Measurements from ENCODE around the gene GNG13.
A peak's percentile ranks its signal among the peaks of the same experiment; 100 is the strongest.

The GNG13 gene

GRCh38 chr16:814974-815373 is 14.4 kb upstream of the GNG13 start:
- Histone ChIP-seq H3K27ac (ENCODE audit: low read depth in 2 of 2, low read length in 2 of 2) (no peak overlapping the region), H3K36me3 (ENCODE audit: control insufficient read depth in 2 of 2, insufficient read depth in 2 of 2, low read length in 2 of 2) (no peaks in the 10 kb centered on the region), H3K9ac (ENCODE audit: low read depth in 1 of 2, low read length in 2 of 2) (no peak overlapping the region), H3K27me3 (ENCODE audit: control insufficient read depth in 2 of 2, insufficient read depth in 2 of 2, low read length in 2 of 2) (peaks cover 4 to 8% of the 10 kb centered on the region in 2 donors), H3K9me3 (ENCODE audit: control insufficient read depth in 2 of 2, low read length in 2 of 2) (peaks cover 0 to 3% of the 10 kb centered on the region in 2 donors), H3K4me1 (ENCODE audit: control insufficient read depth in 2 of 2, insufficient read depth in 2 of 2, low read length in 2 of 2) (peaks cover 0 to 2% of the 10 kb centered on the region in 2 donors), H3K4me3 (ENCODE audit: low read length in 2 of 2) (no peak overlapping the region)

GRCh38 chr16:813916-814412 is 13.4 kb upstream of the GNG13 start:
- Histone ChIP-seq H3K27ac (ENCODE audit: low read depth in 2 of 2, low read length in 2 of 2) (no peak overlapping the region), H3K9me3 (ENCODE audit: control insufficient read depth in 2 of 2, low read length in 2 of 2) (peaks cover 0 to 3% of the 10 kb centered on the region in 2 donors), H3K36me3 (ENCODE audit: control insufficient read depth in 2 of 2, insufficient read depth in 2 of 2, low read length in 2 of 2) (no peaks in the 10 kb centered on the region), H3K4me3 (ENCODE audit: low read length in 2 of 2) (no peak overlapping the region), H3K9ac (ENCODE audit: low read depth in 1 of 2, low read length in 2 of 2) (no peak overlapping the region), H3K27me3 (ENCODE audit: control insufficient read depth in 2 of 2, insufficient read depth in 2 of 2, low read length in 2 of 2) (peaks cover 4 to 8% of the 10 kb centered on the region in 2 donors), H3K4me1 (ENCODE audit: control insufficient read depth in 2 of 2, insufficient read depth in 2 of 2, low read length in 2 of 2) (peaks cover 0 to 2% of the 10 kb centered on the region in 2 donors)

- H3K27me3 ChIP-seq (ENCODE audit: control insufficient read depth in 2 of 2, insufficient read depth in 2 of 2, low read length in 2 of 2) = peaks cover 4 to 7% of the 10 kb centered on the region in 2 donors
- H3K4me3 ChIP-seq (ENCODE audit: low read length in 2 of 2) = no peak overlapping the region
- H3K9me3 ChIP-seq (ENCODE audit: control insufficient read depth in 2 of 2, low read length in 2 of 2) = no peaks in the 10 kb centered on the region
- no peak overlapping the region for H3K27ac ChIP-seq (ENCODE audit: low read depth in 2 of 2, low read length in 2 of 2)
- peaks cover 2% of the 10 kb centered on the region in 2 donors for H3K4me1 ChIP-seq (ENCODE audit: control insufficient read depth in 2 of 2, insufficient read depth in 2 of 2, low read length in 2 of 2)
- H3K36me3 ChIP-seq (ENCODE audit: control insufficient read depth in 2 of 2, insufficient read depth in 2 of 2, low read length in 2 of 2) = no peaks in the 10 kb centered on the region
- no peak overlapping the region for H3K9ac ChIP-seq (ENCODE audit: low read depth in 1 of 2, low read length in 2 of 2)
Measured at GRCh38 chr16:813204-813915, 12.8 kb upstream of the GNG13 start.

- Histone ChIP-seq H3K27me3 (ENCODE audit: control insufficient read depth in 2 of 2, insufficient read depth in 2 of 2, low read length in 2 of 2) (peaks cover 0 to 6% of the 10 kb centered on the region in 2 donors), H3K4me3 (ENCODE audit: low read length in 2 of 2) (peak overlapping the region; percentile 86 to 87), H3K9me3 (ENCODE audit: control insufficient read depth in 2 of 2, low read length in 2 of 2) (no peaks in the 10 kb centered on the region), H3K36me3 (ENCODE audit: control insufficient read depth in 2 of 2, insufficient read depth in 2 of 2, low read length in 2 of 2) (no peaks in the 10 kb centered on the region), H3K9ac (ENCODE audit: low read depth in 1 of 2, low read length in 2 of 2) (peak overlapping the region in 1 of 2 donors; percentile 60), H3K4me1 (ENCODE audit: control insufficient read depth in 2 of 2, insufficient read depth in 2 of 2, low read length in 2 of 2) (peaks cover 0 to 6% of the 10 kb centered on the region in 2 donors), H3K27ac (ENCODE audit: low read depth in 2 of 2, low read length in 2 of 2) (peak overlapping the region in 1 of 2 donors; percentile 88)
Measured at GRCh38 chr16:808085-808386, 7.5 kb upstream of the GNG13 start.

- H3K27ac ChIP-seq (ENCODE audit: low read depth in 2 of 2, low read length in 2 of 2) = peak overlapping the region; percentile 85 to 88
- peaks cover 0 to 6% of the 10 kb centered on the region in 2 donors for H3K4me1 ChIP-seq (ENCODE audit: control insufficient read depth in 2 of 2, insufficient read depth in 2 of 2, low read length in 2 of 2)
- peak overlapping the region; percentile 86 to 87 for H3K4me3 ChIP-seq (ENCODE audit: low read length in 2 of 2)
- peak overlapping the region; percentile 83 to 97 for H3K9ac ChIP-seq (ENCODE audit: low read depth in 1 of 2, low read length in 2 of 2)
- H3K9me3 ChIP-seq (ENCODE audit: control insufficient read depth in 2 of 2, low read length in 2 of 2) = no peaks in the 10 kb centered on the region
- no peaks in the 10 kb centered on the region for H3K36me3 ChIP-seq (ENCODE audit: control insufficient read depth in 2 of 2, insufficient read depth in 2 of 2, low read length in 2 of 2)
- H3K27me3 ChIP-seq (ENCODE audit: control insufficient read depth in 2 of 2, insufficient read depth in 2 of 2, low read length in 2 of 2) = peaks cover 5 to 10% of the 10 kb centered on the region in 2 donors
Measured at GRCh38 chr16:807347-808084, 7.0 kb upstream of the GNG13 start.

GRCh38 chr16:805474-805873 is 4.9 kb upstream of the GNG13 start:
- H3K9ac ChIP-seq (ENCODE audit: low read depth in 1 of 2, low read length in 2 of 2) = no peak overlapping the region
- H3K4me3 ChIP-seq (ENCODE audit: low read length in 2 of 2) = no peak overlapping the region
- no peaks in the 10 kb centered on the region for H3K36me3 ChIP-seq (ENCODE audit: control insufficient read depth in 2 of 2, insufficient read depth in 2 of 2, low read length in 2 of 2)
- peaks cover 0 to 6% of the 10 kb centered on the region in 2 donors for H3K4me1 ChIP-seq (ENCODE audit: control insufficient read depth in 2 of 2, insufficient read depth in 2 of 2, low read length in 2 of 2)
- H3K9me3 ChIP-seq (ENCODE audit: control insufficient read depth in 2 of 2, low read length in 2 of 2) = no peaks in the 10 kb centered on the region
- H3K27me3 ChIP-seq (ENCODE audit: control insufficient read depth in 2 of 2, insufficient read depth in 2 of 2, low read length in 2 of 2) = peaks cover 23 to 27% of the 10 kb centered on the region in 2 donors
- H3K27ac ChIP-seq (ENCODE audit: low read depth in 2 of 2, low read length in 2 of 2) = no peak overlapping the region

- H3K9me3 ChIP-seq (ENCODE audit: control insufficient read depth in 2 of 2, low read length in 2 of 2) = no peaks in the 10 kb centered on the region
- H3K9ac ChIP-seq (ENCODE audit: low read depth in 1 of 2, low read length in 2 of 2) = no peak overlapping the region
- no peak overlapping the region for H3K4me3 ChIP-seq (ENCODE audit: low read length in 2 of 2)
- H3K27ac ChIP-seq (ENCODE audit: low read depth in 2 of 2, low read length in 2 of 2) = no peak overlapping the region
- H3K4me1 ChIP-seq (ENCODE audit: control insufficient read depth in 2 of 2, insufficient read depth in 2 of 2, low read length in 2 of 2) = peaks cover 0 to 6% of the 10 kb centered on the region in 2 donors
- H3K36me3 ChIP-seq (ENCODE audit: control insufficient read depth in 2 of 2, insufficient read depth in 2 of 2, low read length in 2 of 2) = no peaks in the 10 kb centered on the region
- peaks cover 27 to 30% of the 10 kb centered on the region in 2 donors for H3K27me3 ChIP-seq (ENCODE audit: control insufficient read depth in 2 of 2, insufficient read depth in 2 of 2, low read length in 2 of 2)
Measured at GRCh38 chr16:804193-805048, 3.9 kb upstream of the GNG13 start.

GRCh38 chr16:803754-804080 is 3.2 kb upstream of the GNG13 start:
- Histone ChIP-seq H3K9ac (ENCODE audit: low read depth in 1 of 2, low read length in 2 of 2) (no peak overlapping the region), H3K27ac (ENCODE audit: low read depth in 2 of 2, low read length in 2 of 2) (no peak overlapping the region), H3K36me3 (ENCODE audit: control insufficient read depth in 2 of 2, insufficient read depth in 2 of 2, low read length in 2 of 2) (no peaks in the 10 kb centered on the region), H3K27me3 (ENCODE audit: control insufficient read depth in 2 of 2, insufficient read depth in 2 of 2, low read length in 2 of 2) (peaks cover 32 to 33% of the 10 kb centered on the region in 2 donors), H3K4me1 (ENCODE audit: control insufficient read depth in 2 of 2, insufficient read depth in 2 of 2, low read length in 2 of 2) (peaks cover 0 to 6% of the 10 kb centered on the region in 2 donors), H3K9me3 (ENCODE audit: control insufficient read depth in 2 of 2, low read length in 2 of 2) (no peaks in the 10 kb centered on the region), H3K4me3 (ENCODE audit: low read length in 2 of 2) (no peak overlapping the region)

GRCh38 chr16:802914-803753 is 2.6 kb upstream of the GNG13 start:
- Histone ChIP-seq H3K9me3 (ENCODE audit: control insufficient read depth in 2 of 2, low read length in 2 of 2) (no peaks in the 10 kb centered on the region), H3K4me3 (ENCODE audit: low read length in 2 of 2) (no peak overlapping the region), H3K27me3 (ENCODE audit: control insufficient read depth in 2 of 2, insufficient read depth in 2 of 2, low read length in 2 of 2) (peaks cover 32 to 33% of the 10 kb centered on the region in 2 donors), H3K9ac (ENCODE audit: low read depth in 1 of 2, low read length in 2 of 2) (no peak overlapping the region), H3K36me3 (ENCODE audit: control insufficient read depth in 2 of 2, insufficient read depth in 2 of 2, low read length in 2 of 2) (no peaks in the 10 kb centered on the region), H3K4me1 (ENCODE audit: control insufficient read depth in 2 of 2, insufficient read depth in 2 of 2, low read length in 2 of 2) (peaks cover 0 to 3% of the 10 kb centered on the region in 2 donors), H3K27ac (ENCODE audit: low read depth in 2 of 2, low read length in 2 of 2) (no peak overlapping the region)
